ENCODE measurements around the gene ZDHHC12. TPM values are rescaled to one million over a fixed set of nuclear protein-coding genes. Genes with fewer than 3 reads are reported as not detected.

The ZDHHC12 gene
- polyA plus RNA-seq, 3 donors = 50.0 to 72.7 (median 68.4) TPM

DNA sequence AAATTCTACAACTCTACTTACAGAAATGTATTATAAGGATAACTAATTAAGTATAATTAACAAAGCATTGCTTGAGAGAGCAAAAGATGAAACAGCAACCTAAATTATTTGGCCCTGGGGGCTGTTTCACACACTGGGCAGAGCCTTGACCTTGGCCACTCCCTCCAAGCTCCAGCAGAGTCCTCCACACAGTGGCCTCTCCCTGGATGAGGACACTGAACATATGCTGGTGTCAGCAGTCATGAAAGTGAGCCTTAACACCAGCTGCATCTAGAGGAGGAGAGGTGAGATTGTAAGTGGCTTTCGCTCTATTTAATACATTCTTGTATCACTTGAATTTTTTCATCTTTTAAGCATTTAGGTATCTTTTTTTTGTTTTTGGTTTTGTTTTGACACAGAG lies 23.3 kb upstream of the ZDHHC12 start:
- Histone ChIP-seq H3K4me3 (replicated peaks in 1 of 3; ENCODE audit: low read depth in 2 of 3, low read length in 3 of 3) (no peak overlapping the region), H4K20me1 (ENCODE audit: insufficient read depth, low read length) (no peaks in the 10 kb centered on the region), H3K36me3 (replicated peaks in 1 of 2; ENCODE audit: control insufficient read depth in 1 of 2, insufficient read depth in 2 of 2, low read length in 2 of 2) (peaks cover 23 to 24% of the 10 kb centered on the region in 2 donors), H3K4me2 (replicated peaks; ENCODE audit: extremely low read depth, low read length, poor library complexity, severe bottlenecking) (no peak overlapping the region), H2AFZ (ENCODE audit: insufficient read depth, low read depth, low read length, poor library complexity, severe bottlenecking) (no peak overlapping the region), H3K27ac (ENCODE audit: low read depth in 1 of 2, low read length in 2 of 2) (no peak overlapping the region), H3K79me2 (ENCODE audit: insufficient read depth, low read length) (no peaks in the 10 kb centered on the region), H3K27me3 (ENCODE audit: control insufficient read depth in 2 of 2, insufficient read depth in 2 of 2, low read length in 2 of 2) (no peaks in the 10 kb centered on the region), H3K9ac (ENCODE audit: insufficient read depth, low read length, poor library complexity, severe bottlenecking) (no peak overlapping the region), H3K4me1 (ENCODE audit: control insufficient read depth in 1 of 2, insufficient read depth in 2 of 2, low read length in 2 of 2) (no peaks in the 10 kb centered on the region), H3K9me3 (replicated peaks in 1 of 2; ENCODE audit: control insufficient read depth in 1 of 2, insufficient read depth in 1 of 2, low read length in 2 of 2) (no peaks in the 10 kb centered on the region)
- TF ChIP-seq, protein P1, sequence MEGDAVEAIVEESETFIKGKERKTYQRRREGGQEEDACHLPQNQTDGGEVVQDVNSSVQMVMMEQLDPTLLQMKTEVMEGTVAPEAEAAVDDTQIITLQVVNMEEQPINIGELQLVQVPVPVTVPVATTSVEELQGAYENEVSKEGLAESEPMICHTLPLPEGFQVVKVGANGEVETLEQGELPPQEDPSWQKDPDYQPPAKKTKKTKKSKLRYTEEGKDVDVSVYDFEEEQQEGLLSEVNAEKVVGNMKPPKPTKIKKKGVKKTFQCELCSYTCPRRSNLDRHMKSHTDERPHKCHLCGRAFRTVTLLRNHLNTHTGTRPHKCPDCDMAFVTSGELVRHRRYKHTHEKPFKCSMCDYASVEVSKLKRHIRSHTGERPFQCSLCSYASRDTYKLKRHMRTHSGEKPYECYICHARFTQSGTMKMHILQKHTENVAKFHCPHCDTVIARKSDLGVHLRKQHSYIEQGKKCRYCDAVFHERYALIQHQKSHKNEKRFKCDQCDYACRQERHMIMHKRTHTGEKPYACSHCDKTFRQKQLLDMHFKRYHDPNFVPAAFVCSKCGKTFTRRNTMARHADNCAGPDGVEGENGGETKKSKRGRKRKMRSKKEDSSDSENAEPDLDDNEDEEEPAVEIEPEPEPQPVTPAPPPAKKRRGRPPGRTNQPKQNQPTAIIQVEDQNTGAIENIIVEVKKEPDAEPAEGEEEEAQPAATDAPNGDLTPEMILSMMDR (IDR thresholded peaks at IDR 0.05) = no peak
- Mint-ChIP-seq H3K4me3 (no peak overlapping the region), H3K27ac (no peak overlapping the region), H3K36me3 (peaks cover 23 to 34% of the 10 kb centered on the region in 2 donors), H3K4me1 (no peaks in the 10 kb centered on the region), H3K27me3 (ENCODE audit: low read depth in 3 of 3) (peaks cover 0 to 2% (median 0%) of the 10 kb centered on the region in 3 donors), H3K9me3 (peaks cover 0 to 2% (median 0%) of the 10 kb centered on the region in 7 donors)
- intact Hi-C loops (cut with micrococcal nuclease) = loop anchor here in 1 of 2 donors (10.0 kb wide), 1 partner anchor 58 kb away; no protein-coding TSS in a partner anchor
- no CpG with 5 or more reads among the region's 1 CpG for WGBS (ENCODE audit: insufficient coverage)
- no peak for DNase-seq

DNA sequence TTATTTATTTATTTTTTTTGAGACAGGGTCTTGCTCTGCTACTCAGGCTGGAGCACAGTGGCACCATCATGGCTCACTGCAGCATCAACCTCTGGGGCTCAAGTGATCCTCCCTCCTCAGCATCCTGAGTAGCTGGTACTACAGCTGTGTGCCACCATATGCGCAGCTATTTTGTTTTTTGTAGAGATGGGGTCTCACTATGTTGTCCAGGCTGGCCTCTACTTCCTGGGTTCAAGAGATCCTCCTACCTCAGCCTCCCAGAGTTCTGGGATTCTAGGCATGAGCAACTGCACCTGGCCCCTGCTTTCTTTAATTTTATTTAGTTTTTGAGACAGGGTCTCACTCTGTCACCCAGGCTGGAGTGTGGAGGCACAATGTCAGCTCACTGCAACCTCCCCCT lies 19.5 kb upstream of the ZDHHC12 start:
- Histone ChIP-seq H3K36me3 (replicated peaks in 1 of 2; ENCODE audit: control insufficient read depth in 1 of 2, insufficient read depth in 2 of 2, low read length in 2 of 2) (peaks cover 21 to 29% of the 10 kb centered on the region in 2 donors), H3K4me1 (ENCODE audit: control insufficient read depth in 1 of 2, insufficient read depth in 2 of 2, low read length in 2 of 2) (no peaks in the 10 kb centered on the region), H3K27me3 (ENCODE audit: control insufficient read depth in 2 of 2, insufficient read depth in 2 of 2, low read length in 2 of 2) (no peaks in the 10 kb centered on the region), H3K79me2 (ENCODE audit: insufficient read depth, low read length) (no peaks in the 10 kb centered on the region), H3K9me3 (replicated peaks in 1 of 2; ENCODE audit: control insufficient read depth in 1 of 2, insufficient read depth in 1 of 2, low read length in 2 of 2) (no peaks in the 10 kb centered on the region), H4K20me1 (ENCODE audit: insufficient read depth, low read length) (no peaks in the 10 kb centered on the region), H3K4me3 (replicated peaks in 1 of 3; ENCODE audit: low read depth in 2 of 3, low read length in 3 of 3) (no peak overlapping the region), H3K9ac (ENCODE audit: insufficient read depth, low read length, poor library complexity, severe bottlenecking) (no peak overlapping the region), H3K4me2 (replicated peaks; ENCODE audit: extremely low read depth, low read length, poor library complexity, severe bottlenecking) (no peak overlapping the region), H3K27ac (ENCODE audit: low read depth in 1 of 2, low read length in 2 of 2) (no peak overlapping the region), H2AFZ (ENCODE audit: insufficient read depth, low read depth, low read length, poor library complexity, severe bottlenecking) (no peak overlapping the region)
- WGBS (ENCODE audit: insufficient coverage) = no CpG with 5 or more reads among the region's 1 CpG
- intact Hi-C loops (cut with micrococcal nuclease) = loop anchor here in 1 of 2 donors (10.0 kb wide), 1 partner anchor 61 kb away; no protein-coding TSS in a partner anchor
- TF ChIP-seq, protein P1 (IDR thresholded peaks at IDR 0.05) = no peak
- Mint-ChIP-seq H3K4me1 (no peaks in the 10 kb centered on the region), H3K9me3 (peaks cover 0 to 2% (median 0%) of the 10 kb centered on the region in 7 donors), H3K27ac (no peak overlapping the region), H3K4me3 (no peak overlapping the region), H3K27me3 (ENCODE audit: low read depth in 3 of 3) (peaks cover 0 to 2% (median 1%) of the 10 kb centered on the region in 3 donors), H3K36me3 (peaks cover 25 to 38% of the 10 kb centered on the region in 2 donors)
- DNase-seq = no peak
